Endothelial cell of umbilical vein (primary cell): ENCODE results near the gene POLR2L. TPM values are rescaled to one million over a fixed set of nuclear protein-coding genes. Genes with fewer than 3 reads are reported as not detected.
A peak's percentile ranks its signal among the peaks of the same experiment; 100 is the strongest.

Experiments
- BruUV-seq: library from RNA; stranded (reverse); fragments of 400-500 nt; replicated peaks from 2 replicates; lab custom pipeline; 2021; lab: Mats Ljungman, UMichigan
- CTCF ChIA-PET: fragments of 300-600, 350-600 bp; sonication (Branson Sonifier 250); formaldehyde crosslinking; loops from one replicate; lab custom pipeline; 2021; ENCODE audit warnings: antibody characterized with exemption, inconsistent platforms; lab: Charles Lee
- POLR2A ChIA-PET: fragments of 300-600, 350-600 bp; sonication (Branson Sonifier 250); formaldehyde crosslinking; loops from one replicate; lab custom pipeline; 2021; ENCODE audit warnings: antibody characterized with exemption, inconsistent platforms; lab: Charles Lee
- DNase-seq: peaks from one replicate; pipeline ENCODE4 v3.0.0-alpha.2; 2011; ENCODE audit warnings: low read depth, low spot score
- FAIRE-seq: peaks from 2 replicates; lab custom pipeline; 2011; peaks lifted over from hg19 to GRCh38; lab: Jason Lieb, UNC
- H2AFZ ChIP-seq: 2 replicates; pipeline ENCODE4 v1.6.0; 2012; ENCODE audit warnings: low read depth, low read length, control low read depth, inconsistent platforms
- H3K27ac ChIP-seq: 2 replicates; pipeline ENCODE4 v1.5.1; 2011; ENCODE audit warnings: low read depth, mild to moderate bottlenecking, control low read depth, low read length, moderate library complexity; ENCODE audit not compliant: insufficient read depth
- H3K27me3 ChIP-seq, 2 experiments: 2 replicates each; pipeline versions ENCODE4 v1.6.0 to v1.6.1; 2011; ENCODE audit warnings: low read length in 2 of 2, mixed read lengths in 1 of 2; ENCODE audit not compliant: control insufficient read depth in 2 of 2, insufficient read depth in 2 of 2
- H3K36me3 ChIP-seq, 2 experiments: 2 replicates in 1 of 2; 3 replicates in 1 of 2; pipeline ENCODE4 v1.5.1; 2011; ENCODE audit warnings: low read length in 2 of 2, mild to moderate bottlenecking in 1 of 2, moderate library complexity in 1 of 2; ENCODE audit not compliant: control insufficient read depth in 2 of 2, insufficient read depth in 2 of 2; ENCODE audit errors: extremely low read depth in 1 of 2
- H3K4me1 ChIP-seq: 3 replicates; pipeline ENCODE4 v1.5.1; 2011; ENCODE audit warnings: mild to moderate bottlenecking, low read length; ENCODE audit not compliant: control insufficient read depth, insufficient read depth; ENCODE audit errors: extremely low read depth
- H3K4me2 ChIP-seq: 2 replicates; pipeline ENCODE4 v1.6.1; 2011; ENCODE audit warnings: low read length, control low read depth, mixed read lengths; ENCODE audit not compliant: insufficient read depth
- H3K4me3 ChIP-seq, 3 experiments: fragments of 200-600 bp in 1 of 3; sonication (generic), shearing (Covaris generic) in 1 of 3; replicated peaks in 1 of 3; 2 replicates each; pipeline ENCODE4 v1.5.1; 2011 to 2016; ENCODE audit warnings: control low read depth in 3 of 3, low read length in 3 of 3, mild to moderate bottlenecking in 2 of 3, inconsistent platforms in 1 of 3, low read depth in 1 of 3, moderate library complexity in 1 of 3; ENCODE audit not compliant: insufficient read depth in 1 of 3
- H3K79me2 ChIP-seq: 2 replicates; pipeline ENCODE4 v1.6.0; 2012; ENCODE audit warnings: low read length, inconsistent platforms; ENCODE audit not compliant: control insufficient read depth, insufficient read depth
- H3K9ac ChIP-seq: replicated peaks from 2 replicates; pipeline ENCODE3; 2011; ENCODE audit warnings: low read length, control low read depth; ENCODE audit not compliant: insufficient read depth; ENCODE audit errors: extremely low read depth
- H3K9me1 ChIP-seq: replicated peaks from 3 replicates; pipeline ENCODE4 v1.6.0; 2011; ENCODE audit warnings: mild to moderate bottlenecking, low read length; ENCODE audit not compliant: control insufficient read depth, insufficient read depth; ENCODE audit errors: extremely low read depth
- H3K9me3 ChIP-seq: replicated peaks from 2 replicates; pipeline ENCODE4 v1.5.1; 2012; ENCODE audit warnings: low read length, inconsistent platforms; ENCODE audit not compliant: control insufficient read depth, insufficient read depth
- H4K20me1 ChIP-seq: replicated peaks from 2 replicates; pipeline ENCODE3; 2011; ENCODE audit warnings: mild to moderate bottlenecking, low read length; ENCODE audit not compliant: control insufficient read depth, insufficient read depth; ENCODE audit errors: extremely low read depth
- CTCF ChIP-seq, 2 donors: IDR thresholded peaks; 1 replicate in 1 of 2; 2 replicates in 1 of 2; pipeline ENCODE4 v1.5.1; 2011; ENCODE audit warnings: low read length in 2 of 2, mild to moderate bottlenecking in 2 of 2, moderate library complexity in 2 of 2, control low read depth in 1 of 2, inconsistent platforms in 1 of 2, low read depth in 1 of 2; ENCODE audit not compliant: insufficient read depth in 1 of 2; ENCODE audit errors: extremely low read depth in 1 of 2
- EZH2 ChIP-seq: IDR thresholded peaks from 2 replicates; pipeline ENCODE4 v1.6.1; 2012; ENCODE audit warnings: borderline replicate concordance, low read depth, mild to moderate bottlenecking, moderate library complexity, low read length, inconsistent platforms; ENCODE audit not compliant: severe bottlenecking
- FOS ChIP-seq: IDR thresholded peaks from 2 replicates; pipeline ENCODE4 v1.6.1; 2011; ENCODE audit warnings: mild to moderate bottlenecking, low read length, moderate library complexity, borderline replicate concordance; ENCODE audit not compliant: insufficient read depth
- GATA2 ChIP-seq: IDR thresholded peaks from 2 replicates; pipeline ENCODE4 v1.7.0; 2011; ENCODE audit warnings: low read depth, mild to moderate bottlenecking, moderate library complexity, mixed read lengths, low read length; ENCODE audit not compliant: insufficient read length, insufficient read depth
- JUN ChIP-seq: IDR thresholded peaks from 2 replicates; pipeline ENCODE4 v1.6.1; 2011; ENCODE audit warnings: borderline replicate concordance, low read depth; ENCODE audit not compliant: insufficient read length, insufficient read depth
- MAX ChIP-seq: IDR thresholded peaks from 2 replicates; pipeline ENCODE4 v1.6.1; 2011; ENCODE audit not compliant: insufficient read depth, insufficient read length
- MYC ChIP-seq: IDR thresholded peaks from one replicate; pipeline ENCODE4 v1.6.1; 2011; ENCODE audit warnings: mild to moderate bottlenecking, low read depth, low read length
- POLR2A ChIP-seq: IDR thresholded peaks from 2 replicates; pipeline ENCODE4 v1.6.1; 2012; ENCODE audit warnings: low read depth, mild to moderate bottlenecking, control low read depth, low read length
- POLR2AphosphoS5 ChIP-seq: IDR thresholded peaks from 2 replicates; pipeline ENCODE4 v1.6.1; 2012; ENCODE audit warnings: low read depth, mild to moderate bottlenecking, control low read depth, low read length, moderate library complexity; ENCODE audit not compliant: insufficient read depth
- dilution Hi-C: fragments of 300-500 bp; cut with MboI; formaldehyde crosslinking; loops from one replicate; pipeline ENCODE4 v1.15.0; 2019; ENCODE audit warnings: low sequenced_read_pairs; ENCODE audit not compliant: extremely low pct_ligation_motif_present
- intact Hi-C: fragments of 100-400 bp; cut with micrococcal nuclease; formaldehyde crosslinking; loops from one replicate; pipeline ENCODE4 v1.10.0; 2022
- polyA plus RNA-seq, 4 experiments: library from polyadenylated mRNA; depleted of rRNA in 3 of 4; stranded (reverse) in 3 of 4; unstranded in 1 of 4; fragments of >200 nt; gene quantifications; 2 replicates each; pipeline versions ENCODE4 v1.2.1 to v1.2.3, GENCODE V29; 2011 to 2012; ENCODE audit warnings: missing spikeins in 1 of 4
- total RNA-seq: library from RNA; stranded (reverse); gene quantifications from 2 replicates; pipeline ENCODE4 v1.2.3, GENCODE V29; 2021

POLR2L gene
- total and polyA plus RNA-seq, 2 donors (not counting 3 experiments of a cell fraction or from before 2014, with no cell fraction given) = 146 to 259 TPM

- Histone ChIP-seq H3K9ac (no peak overlapping the region), H3K27ac (no peak overlapping the region), H3K9me3 (no peaks in the 10 kb centered on the region), H4K20me1 (no peaks in the 10 kb centered on the region), H3K4me1 (peaks cover 26% of the 10 kb centered on the region), H3K9me1 (no peaks in the 10 kb centered on the region), H2AFZ (no peak overlapping the region), H3K79me2 (peaks cover 13% of the 10 kb centered on the region), H3K4me2 (no peak overlapping the region), H3K36me3 (no peaks in the 10 kb centered on the region), H3K4me3 (no peak overlapping the region), H3K27me3 (no peaks in the 10 kb centered on the region)
- intact Hi-C loops = loop anchor here (1.0 to 5.0 kb wide), 2 partner anchors 129 to 203 kb away; no protein-coding TSS in a partner anchor
- no TSS peak for BruUV-seq
- DNase-seq (peak; percentile 32), FAIRE-seq (peak; percentile 28)
- POLR2A ChIA-PET = no interaction called here
- CTCF ChIA-PET = interaction anchor here (0.6 to 3.3 kb wide), 16 partner anchors 8 to 206 kb away, joined by 3 to 46 read pairs (median 4); no protein-coding TSS in a partner anchor
- TF ChIP-seq JUN (no peak), CTCF (IDR thresholded peaks at IDR 0.05; ENCODE audit: extremely low read depth in 1 of 2, insufficient read depth in 1 of 2, low read depth in 1 of 2, low read length in 2 of 2) (peak; percentile 81 to 94)
- dilution Hi-C loops = no loop called here
Observed at GRCh38 chr11:848380-848931, 6.1 kb upstream of the POLR2L start.

GRCh38 chr11:847876-848275 lies 5.5 kb upstream of the POLR2L start:
- Histone ChIP-seq H3K79me2 (peaks cover 13% of the 10 kb centered on the region), H4K20me1 (no peaks in the 10 kb centered on the region), H3K4me2 (no peak overlapping the region), H3K9me3 (no peaks in the 10 kb centered on the region), H3K9ac (no peak overlapping the region), H3K4me3 (no peak overlapping the region), H2AFZ (no peak overlapping the region), H3K9me1 (no peaks in the 10 kb centered on the region), H3K4me1 (peaks cover 29% of the 10 kb centered on the region), H3K27me3 (no peaks in the 10 kb centered on the region), H3K27ac (no peak overlapping the region), H3K36me3 (no peaks in the 10 kb centered on the region)
- no peak for DNase-seq
- TF ChIP-seq POLR2A (no peak), JUN (no peak), CTCF (IDR thresholded peaks at IDR 0.05; ENCODE audit: extremely low read depth in 1 of 2, insufficient read depth in 1 of 2, low read depth in 1 of 2, low read length in 2 of 2) (no peak), MYC (no peak), FOS (no peak), MAX (no peak), GATA2 (no peak), EZH2 (no peak), POLR2AphosphoS5 (no peak)
- FAIRE-seq = no peak
- CTCF ChIA-PET = interaction anchor here (0.6 to 3.3 kb wide), 12 partner anchors 9 to 203 kb away, joined by 3 to 46 read pairs (median 4); no protein-coding TSS in a partner anchor
- dilution Hi-C loops (no loop called here), intact Hi-C loops (loop anchor here (1.0 to 5.0 kb wide), 2 partner anchors 129 to 203 kb away; no protein-coding TSS in a partner anchor)
- BruUV-seq = no TSS peak
- POLR2A ChIA-PET = no interaction called here
